GM12874 (cell line): ENCODE data around the gene INPP5A.

Source experiments
- CTCF ChIP-seq: IDR thresholded peaks from 2 replicates; pipeline ENCODE4 v1.5.1; 2011; ENCODE audit warnings: low read depth, mild to moderate bottlenecking, control low read depth, low read length, moderate library complexity; ENCODE audit not compliant: insufficient read depth

The INPP5A gene

GRCh38 chr10:132656283-132657126 is 118.9 kb downstream of the INPP5A start:
- no peak for TF ChIP-seq CTCF

GRCh38 chr10:132657127-132657706 is 119.6 kb downstream of the INPP5A start:
- TF ChIP-seq CTCF = no peak

GRCh38 chr10:132657748-132658147 is 120.2 kb downstream of the INPP5A start:
- no peak for TF ChIP-seq CTCF

GRCh38 chr10:132658546-132659205 is 121.1 kb downstream of the INPP5A start:
- TF ChIP-seq CTCF = no peak

- TF ChIP-seq CTCF = no peak
These were observed 121.9 kb downstream of the INPP5A start for GRCh38 chr10:132659206-132660091.

GRCh38 chr10:132660385-132660784 is 122.8 kb downstream of the INPP5A start:
- no peak for TF ChIP-seq CTCF
